Measurements from ENCODE around the gene DACT2.
"Not testable (repeated sequence)": the region's sequence is repeated elsewhere in the genome, so short reads cannot be mapped to it uniquely, and the experiment has no call there.

DNA sequence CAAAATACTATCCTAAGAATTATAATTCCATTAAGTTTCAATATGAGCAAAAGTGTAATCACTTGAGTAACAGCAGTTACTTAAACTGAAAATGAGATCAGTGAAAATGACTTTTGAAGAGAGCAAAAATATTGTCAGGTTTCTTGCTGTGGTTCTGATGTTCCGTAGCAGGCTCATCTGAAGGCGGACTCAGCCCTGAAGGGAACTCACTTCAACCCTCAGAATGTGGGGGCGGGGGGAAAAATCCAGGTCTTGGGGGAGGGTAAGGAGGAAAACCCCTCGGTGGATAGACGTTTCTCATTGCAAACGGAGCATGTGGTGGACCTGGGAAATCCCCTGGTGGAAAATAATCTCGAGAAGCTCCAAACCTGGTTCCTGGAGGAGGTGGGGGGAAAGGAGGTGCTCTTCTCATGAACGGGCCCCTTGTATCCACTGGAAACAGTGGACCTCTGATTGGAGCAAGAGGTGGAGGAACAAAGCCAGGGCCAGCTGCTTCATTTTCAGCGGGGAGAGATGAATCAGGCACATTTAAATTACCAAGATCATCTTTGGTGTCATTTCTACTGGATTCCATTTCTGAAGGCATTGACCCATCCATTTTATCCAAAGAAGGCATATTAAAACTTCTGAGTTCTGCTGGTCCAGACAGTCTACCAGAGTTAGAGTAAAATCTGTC, 32.7 kb downstream of the DACT2 start:
- TF ChIP-seq, protein P1, sequence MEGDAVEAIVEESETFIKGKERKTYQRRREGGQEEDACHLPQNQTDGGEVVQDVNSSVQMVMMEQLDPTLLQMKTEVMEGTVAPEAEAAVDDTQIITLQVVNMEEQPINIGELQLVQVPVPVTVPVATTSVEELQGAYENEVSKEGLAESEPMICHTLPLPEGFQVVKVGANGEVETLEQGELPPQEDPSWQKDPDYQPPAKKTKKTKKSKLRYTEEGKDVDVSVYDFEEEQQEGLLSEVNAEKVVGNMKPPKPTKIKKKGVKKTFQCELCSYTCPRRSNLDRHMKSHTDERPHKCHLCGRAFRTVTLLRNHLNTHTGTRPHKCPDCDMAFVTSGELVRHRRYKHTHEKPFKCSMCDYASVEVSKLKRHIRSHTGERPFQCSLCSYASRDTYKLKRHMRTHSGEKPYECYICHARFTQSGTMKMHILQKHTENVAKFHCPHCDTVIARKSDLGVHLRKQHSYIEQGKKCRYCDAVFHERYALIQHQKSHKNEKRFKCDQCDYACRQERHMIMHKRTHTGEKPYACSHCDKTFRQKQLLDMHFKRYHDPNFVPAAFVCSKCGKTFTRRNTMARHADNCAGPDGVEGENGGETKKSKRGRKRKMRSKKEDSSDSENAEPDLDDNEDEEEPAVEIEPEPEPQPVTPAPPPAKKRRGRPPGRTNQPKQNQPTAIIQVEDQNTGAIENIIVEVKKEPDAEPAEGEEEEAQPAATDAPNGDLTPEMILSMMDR (IDR thresholded peaks at IDR 0.05): not testable (repeated sequence)
- TF ChIP-seq EZH2 (IDR thresholded peaks at IDR 0.05): not testable (repeated sequence)

Measured in neural progenitor cell (in vitro differentiated cells).